CD14-positive monocyte (primary cell): ENCODE data around the gene AJAP1. TPM values are rescaled to one million over a fixed set of nuclear protein-coding genes. Genes with fewer than 3 reads are reported as not detected.

Source experiments
- DNase-seq, 3 donors: peaks; one replicate each; pipeline ENCODE4 v3.0.0-alpha.2; 2011 to 2022
- H2AFZ ChIP-seq: 2 replicates; pipeline ENCODE4 v1.6.0; 2012; ENCODE audit warnings: mild to moderate bottlenecking, low read depth, low read length, inconsistent platforms; ENCODE audit not compliant: insufficient read depth, poor library complexity, severe bottlenecking
- H3K27ac ChIP-seq, 2 donors: 1 replicate in 1 of 2; 2 replicates in 1 of 2; pipeline ENCODE4 v1.5.1; 2012 to 2013; ENCODE audit warnings: low read length in 2 of 2, control low read depth in 1 of 2, inconsistent platforms in 1 of 2, low read depth in 1 of 2, mild to moderate bottlenecking in 1 of 2
- H3K27me3 ChIP-seq, 2 donors: one replicate each; pipeline versions ENCODE4 v1.6.0 to v1.6.1; 2011 to 2013; ENCODE audit warnings: low read length in 2 of 2; ENCODE audit not compliant: control insufficient read depth in 2 of 2, insufficient read depth in 2 of 2
- H3K36me3 ChIP-seq, 2 donors: replicated peaks in 1 of 2; 1 replicate in 1 of 2; 2 replicates in 1 of 2; pipeline versions ENCODE4 v1.5.1 to v1.6.1; 2012 to 2013; ENCODE audit warnings: low read length in 2 of 2, control low read depth in 1 of 2, inconsistent platforms in 1 of 2, mild to moderate bottlenecking in 1 of 2; ENCODE audit not compliant: insufficient read depth in 2 of 2, control insufficient read depth in 1 of 2
- H3K4me1 ChIP-seq, 2 donors: 1 replicate in 1 of 2; 2 replicates in 1 of 2; pipeline versions ENCODE4 v1.5.1 to v1.6.1; 2012 to 2013; ENCODE audit warnings: low read length in 2 of 2, control low read depth in 1 of 2, inconsistent platforms in 1 of 2, mild to moderate bottlenecking in 1 of 2, moderate library complexity in 1 of 2; ENCODE audit not compliant: insufficient read depth in 2 of 2, control insufficient read depth in 1 of 2
- H3K4me2 ChIP-seq: replicated peaks from 2 replicates; pipeline ENCODE3; 2012; ENCODE audit warnings: low read length, moderate library complexity, mild to moderate bottlenecking; ENCODE audit not compliant: poor library complexity, severe bottlenecking; ENCODE audit errors: extremely low read depth
- H3K4me3 ChIP-seq, 3 experiments: fragments of 200-600 bp in 1 of 3; sonication (generic) in 1 of 3; replicated peaks in 1 of 3; 1 replicate in 2 of 3; 2 replicates in 1 of 3; pipeline ENCODE4 v1.5.1; 2011 to 2013; ENCODE audit warnings: low read length in 3 of 3, mild to moderate bottlenecking in 3 of 3, control low read depth in 2 of 3, low read depth in 2 of 3, inconsistent platforms in 1 of 3, moderate library complexity in 1 of 3
- H3K79me2 ChIP-seq: 2 replicates; pipeline ENCODE4 v1.6.0; 2012; ENCODE audit warnings: mild to moderate bottlenecking, control low read depth, inconsistent platforms, low read length, moderate library complexity; ENCODE audit not compliant: insufficient read depth
- H3K9ac ChIP-seq: 2 replicates; pipeline ENCODE4 v1.6.0; 2017; ENCODE audit warnings: low read length, mild to moderate bottlenecking; ENCODE audit not compliant: insufficient read depth, poor library complexity, severe bottlenecking
- H3K9me3 ChIP-seq, 2 donors: replicated peaks in 1 of 2; 1 replicate in 1 of 2; 2 replicates in 1 of 2; pipeline versions ENCODE4 v1.5.1 to v1.6.1; 2012 to 2013; ENCODE audit warnings: low read length in 2 of 2, control low read depth in 1 of 2; ENCODE audit not compliant: control insufficient read depth in 1 of 2, insufficient read depth in 1 of 2
- H4K20me1 ChIP-seq: 2 replicates; pipeline ENCODE4 v1.6.0; 2012; ENCODE audit warnings: mild to moderate bottlenecking, low read length, control low read depth, moderate library complexity; ENCODE audit not compliant: insufficient read depth
- H3K27ac Mint-ChIP-seq, 7 donors: one replicate each; pipeline ENCODE4 v1.8.0; 2020; ENCODE audit warnings: mild to moderate bottlenecking in 7 of 7, mixed read lengths in 7 of 7, moderate library complexity in 6 of 7, inconsistent platforms in 2 of 7
- H3K27me3 Mint-ChIP-seq, 3 donors: one replicate each; pipeline ENCODE4 v1.8.0; 2021 to 2022; ENCODE audit warnings: low read depth in 3 of 3, mild to moderate bottlenecking in 3 of 3, mixed read lengths in 3 of 3, moderate library complexity in 3 of 3, inconsistent platforms in 1 of 3
- H3K36me3 Mint-ChIP-seq, 2 donors: one replicate each; pipeline ENCODE4 v1.8.0; 2020; ENCODE audit warnings: mixed read lengths in 2 of 2, inconsistent platforms in 1 of 2, mild to moderate bottlenecking in 1 of 2
- H3K4me1 Mint-ChIP-seq: one replicate; pipeline ENCODE4 v1.8.0; 2020; ENCODE audit warnings: mild to moderate bottlenecking, mixed read lengths
- H3K4me3 Mint-ChIP-seq, 2 donors: one replicate each; pipeline ENCODE4 v1.8.0; 2020; ENCODE audit warnings: mild to moderate bottlenecking in 2 of 2, mixed read lengths in 2 of 2, moderate library complexity in 1 of 2
- H3K9me3 Mint-ChIP-seq, 7 donors: one replicate each; pipeline ENCODE4 v1.8.0; 2020 to 2022; ENCODE audit warnings: mixed read lengths in 7 of 7, mild to moderate bottlenecking in 6 of 7, moderate library complexity in 6 of 7, inconsistent platforms in 2 of 7
- CTCF ChIP-seq: fragments of 200-600 bp; IDR thresholded peaks from one replicate; pipeline ENCODE4 v1.8.0; 2022; ENCODE audit warnings: antibody characterized with exemption, mild to moderate bottlenecking
- WGBS: methylation state at CpG from one replicate; pipeline ENCODE4 v1.1.5; 2013; ENCODE audit warnings: missing lambda C conversion rate; ENCODE audit not compliant: insufficient coverage; 5-methylcytosine and 5-hydroxymethylcytosine counted together
- intact Hi-C, 2 donors: fragments of 100-400 bp; cut with micrococcal nuclease; formaldehyde crosslinking; loops; one replicate each; pipeline versions ENCODE4 v1.15.0 to v1.15.1; 2023
- polyA plus RNA-seq, 3 donors: library from polyadenylated mRNA; depleted of rRNA in 1 of 3; unstranded in 2 of 3; stranded (reverse) in 1 of 3; fragments of 300-500 nt in 2 of 3; fragments of >200 nt in 1 of 3; fragmentation: Illumina TruSeq in 2 of 3; gene quantifications; 1 replicate in 2 of 3; 2 replicates in 1 of 3; pipeline ENCODE4 v1.2.3, GENCODE V29; 2012 to 2021

AJAP1 gene
- polyA plus RNA-seq, 3 donors = not detected

GRCh38 chr1:4750177-4750576 is 95.8 kb downstream of the AJAP1 start:
- WGBS = 60% methylated on average over 3 of the region's 3 CpGs
- H3K9me3 ChIP-seq = peaks cover 7 to 14% of the 10 kb centered on the region in 2 donors
- no peak overlapping the region for H3K4me2 ChIP-seq
- Mint-ChIP-seq H3K9me3 (peaks cover 0 to 7% (median 3%) of the 10 kb centered on the region in 7 donors), H3K36me3 (no peaks in the 10 kb centered on the region), H3K4me1 (peaks cover 3% of the 10 kb centered on the region), H3K27me3 (peaks cover 5 to 13% (median 12%) of the 10 kb centered on the region in 3 donors), H3K4me3 (no peak overlapping the region), H3K27ac (peak overlapping the region in 1 of 7 donors; percentile 75)
- TF ChIP-seq CTCF = no peak
- H3K4me1 ChIP-seq = no peaks in the 10 kb centered on the region
- no peaks in the 10 kb centered on the region for H3K27me3 ChIP-seq
- H3K9ac ChIP-seq = no peak overlapping the region
- no peak for DNase-seq
- no peak overlapping the region for H3K4me3 ChIP-seq
- no peaks in the 10 kb centered on the region for H4K20me1 ChIP-seq
- H2AFZ ChIP-seq = no peak overlapping the region
- H3K36me3 ChIP-seq = no peaks in the 10 kb centered on the region
- no peak overlapping the region for H3K27ac ChIP-seq
- intact Hi-C loops = no loop called here
- no peaks in the 10 kb centered on the region for H3K79me2 ChIP-seq

DNA sequence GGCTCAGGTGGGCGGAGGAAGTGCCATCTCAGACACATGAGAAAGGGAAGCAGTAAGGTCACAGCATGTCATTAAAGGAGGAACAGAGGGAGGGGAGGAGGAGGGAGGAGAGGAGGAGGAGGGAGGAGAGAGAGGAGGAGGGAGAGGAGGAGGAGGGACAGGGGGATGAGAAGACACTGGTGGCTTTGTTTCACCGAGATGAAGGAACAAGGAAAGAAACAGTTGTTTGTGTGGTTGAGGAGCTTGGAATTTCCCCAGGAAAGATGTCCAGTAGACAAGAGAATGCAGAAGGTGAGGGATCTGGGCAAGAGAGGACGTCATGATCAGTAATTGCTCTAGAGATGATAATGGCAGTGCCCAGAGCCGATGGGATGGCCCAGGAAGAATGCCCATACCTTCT is 97.7 kb downstream of the AJAP1 start:
- intact Hi-C loops = no loop called here
- Histone ChIP-seq H3K9ac (no peak overlapping the region), H3K4me3 (no peak overlapping the region), H3K9me3 (peaks cover 10 to 22% of the 10 kb centered on the region in 2 donors), H3K36me3 (no peaks in the 10 kb centered on the region), H3K27me3 (no peaks in the 10 kb centered on the region), H3K27ac (no peak overlapping the region), H3K4me1 (no peaks in the 10 kb centered on the region), H4K20me1 (no peaks in the 10 kb centered on the region), H2AFZ (no peak overlapping the region), H3K79me2 (no peaks in the 10 kb centered on the region), H3K4me2 (no peak overlapping the region)
- no peak for TF ChIP-seq CTCF
- Mint-ChIP-seq H3K36me3 (no peaks in the 10 kb centered on the region), H3K9me3 (peaks cover under 1 to 9% (median 7%) of the 10 kb centered on the region in 7 donors), H3K4me1 (no peaks in the 10 kb centered on the region), H3K4me3 (no peak overlapping the region), H3K27me3 (peaks cover 3 to 12% (median 9%) of the 10 kb centered on the region in 3 donors), H3K27ac (no peak overlapping the region)
- 71% methylated on average over 3 of the region's 4 CpGs for WGBS
- DNase-seq = no peak
